SU-DHL-6 (cell line): ENCODE results near the gene RBM6.
"Not testable (repeated sequence)": the region's sequence is repeated elsewhere in the genome, so short reads cannot be mapped to it uniquely, and the experiment has no call there.

Experiments used
- H2AFZ ChIP-seq: fragments of 200-600 bp; sonication (generic); 2 replicates; pipeline ENCODE4 v1.6.1; 2014; ENCODE audit warnings: low read depth, mild to moderate bottlenecking, moderate library complexity, mixed read lengths, antibody characterized with exemption, low read length; ENCODE audit not compliant: severe bottlenecking
- H3F3A ChIP-seq: fragments of 200-600 bp; shearing (Covaris generic); 2 replicates; pipeline ENCODE4 v1.6.0; 2016; ENCODE audit warnings: antibody characterized with exemption, mild to moderate bottlenecking; ENCODE audit not compliant: insufficient read depth
- H3K27ac ChIP-seq: fragments of 200-600 bp; sonication (generic); 2 replicates; pipeline ENCODE4 v1.5.1; 2016; ENCODE audit warnings: low read depth, mild to moderate bottlenecking, low read length, moderate library complexity, mixed read lengths
- H3K27me3 ChIP-seq: fragments of 200-600 bp; sonication (generic), shearing (Covaris generic); 2 replicates; pipeline ENCODE4 v1.6.0; 2014; ENCODE audit warnings: mild to moderate bottlenecking, low read length
- H3K36me3 ChIP-seq: fragments of 200-600 bp; sonication (generic); 2 replicates; pipeline ENCODE4 v1.6.1; 2014; ENCODE audit warnings: mild to moderate bottlenecking, low read length, mixed read lengths
- H3K4me2 ChIP-seq: fragments of 300-600, 200-600 bp; shearing (Covaris generic), sonication (generic); 2 replicates; pipeline ENCODE4 v1.6.0; 2014; ENCODE audit warnings: low read length, low read depth, mild to moderate bottlenecking; ENCODE audit not compliant: poor library complexity, severe bottlenecking
- H3K4me3 ChIP-seq: fragments of 200-600 bp; sonication (generic); 2 replicates; pipeline ENCODE4 v1.5.1; 2014; ENCODE audit warnings: antibody characterized with exemption, low read length, mild to moderate bottlenecking, mixed read lengths; ENCODE audit not compliant: insufficient read depth, poor library complexity, severe bottlenecking
- H3K79me2 ChIP-seq: fragments of 200-600 bp; sonication (generic); 2 replicates; pipeline ENCODE4 v1.6.1; 2014; ENCODE audit warnings: mild to moderate bottlenecking, low read length, moderate library complexity; ENCODE audit not compliant: insufficient read depth
- H3K9ac ChIP-seq: fragments of 200-600 bp; sonication (generic); 2 replicates; pipeline ENCODE4 v1.7.0; 2014; ENCODE audit warnings: mild to moderate bottlenecking, low read length
- H3K9me2 ChIP-seq: fragments of 200-600 bp; sonication (generic); replicated peaks from 2 replicates; pipeline ENCODE4 v1.6.1; 2014; ENCODE audit warnings: low read length; ENCODE audit not compliant: insufficient read depth
- H3K9me3 ChIP-seq: fragments of 200-600 bp; sonication (generic); 2 replicates; pipeline ENCODE4 v1.6.1; 2014; ENCODE audit warnings: low read length, mixed read lengths; ENCODE audit not compliant: insufficient read depth
- H4K20me1 ChIP-seq: fragments of 200-600 bp; sonication (generic); 2 replicates; pipeline ENCODE4 v1.6.1; 2014; ENCODE audit warnings: low read depth, mild to moderate bottlenecking, antibody characterized with exemption, low read length, moderate library complexity, mixed read lengths
- EZH2phosphoT487 ChIP-seq: fragments of 200-600 bp; sonication (generic), shearing (Covaris generic); conservative IDR thresholded peaks from 2 replicates; pipeline ENCODE4 v1.6.1; 2018; ENCODE audit warnings: mild to moderate bottlenecking, antibody characterized with exemption, low read length, moderate library complexity, mixed read lengths
- TF ChIP-seq, protein P1 (sequence below): fragments of 200-600 bp; sonication (generic); IDR thresholded peaks from one replicate; pipeline ENCODE4 v1.5.1; 2017; ENCODE audit warnings: antibody characterized with exemption, mild to moderate bottlenecking, low read length, moderate library complexity; ENCODE audit not compliant: insufficient read depth, poor library complexity, severe bottlenecking

Gene RBM6

DNA sequence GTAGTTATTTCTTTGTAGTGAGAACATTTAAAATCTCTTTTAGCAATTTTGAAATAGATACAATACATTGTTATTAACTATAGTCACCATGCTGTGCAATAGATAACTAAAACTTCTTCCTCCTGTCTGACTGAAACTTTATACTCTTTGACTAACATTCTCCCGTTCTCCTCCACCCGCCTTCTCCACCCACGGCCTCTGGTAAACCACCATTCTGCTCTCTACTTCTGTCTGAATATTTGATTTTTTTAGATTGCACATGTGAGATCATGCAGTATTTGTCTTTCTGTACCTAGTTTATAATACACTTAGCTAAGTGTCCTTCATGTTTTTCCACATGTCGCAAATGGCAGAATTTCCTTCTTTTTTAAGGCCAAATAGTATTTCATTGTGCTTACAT lies 76.0 kb downstream of the RBM6 start:
- no peaks in the 10 kb centered on the region for H4K20me1 ChIP-seq
- TF ChIP-seq, protein P1, sequence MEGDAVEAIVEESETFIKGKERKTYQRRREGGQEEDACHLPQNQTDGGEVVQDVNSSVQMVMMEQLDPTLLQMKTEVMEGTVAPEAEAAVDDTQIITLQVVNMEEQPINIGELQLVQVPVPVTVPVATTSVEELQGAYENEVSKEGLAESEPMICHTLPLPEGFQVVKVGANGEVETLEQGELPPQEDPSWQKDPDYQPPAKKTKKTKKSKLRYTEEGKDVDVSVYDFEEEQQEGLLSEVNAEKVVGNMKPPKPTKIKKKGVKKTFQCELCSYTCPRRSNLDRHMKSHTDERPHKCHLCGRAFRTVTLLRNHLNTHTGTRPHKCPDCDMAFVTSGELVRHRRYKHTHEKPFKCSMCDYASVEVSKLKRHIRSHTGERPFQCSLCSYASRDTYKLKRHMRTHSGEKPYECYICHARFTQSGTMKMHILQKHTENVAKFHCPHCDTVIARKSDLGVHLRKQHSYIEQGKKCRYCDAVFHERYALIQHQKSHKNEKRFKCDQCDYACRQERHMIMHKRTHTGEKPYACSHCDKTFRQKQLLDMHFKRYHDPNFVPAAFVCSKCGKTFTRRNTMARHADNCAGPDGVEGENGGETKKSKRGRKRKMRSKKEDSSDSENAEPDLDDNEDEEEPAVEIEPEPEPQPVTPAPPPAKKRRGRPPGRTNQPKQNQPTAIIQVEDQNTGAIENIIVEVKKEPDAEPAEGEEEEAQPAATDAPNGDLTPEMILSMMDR = no peak
- TF ChIP-seq EZH2phosphoT487 = no peak

DNA sequence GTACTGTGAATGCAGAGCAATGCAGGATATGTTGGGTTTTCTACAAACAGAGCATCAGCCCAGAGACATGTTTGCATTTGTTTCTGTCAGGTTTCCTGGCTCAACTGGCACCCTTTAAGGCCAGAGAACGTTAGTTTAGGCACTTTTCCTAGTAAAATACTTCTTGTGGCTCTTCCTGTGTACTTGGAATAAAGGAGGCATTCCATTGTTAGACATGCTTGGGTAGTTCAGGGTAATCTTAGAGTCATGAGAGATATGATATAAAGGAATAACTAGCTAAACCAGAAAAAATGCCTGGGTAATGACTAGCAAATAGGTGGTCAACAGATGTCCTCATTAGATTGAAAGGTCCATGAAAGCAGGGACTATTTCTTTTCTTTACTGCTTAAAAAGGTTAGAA lies 88.4 kb downstream of the RBM6 start:
- TF ChIP-seq, protein P1 = no peak
- TF ChIP-seq EZH2phosphoT487 = no peak
- Histone ChIP-seq H3K4me3 (no peak overlapping the region), H3K79me2 (peaks cover 18% of the 10 kb centered on the region; the same call in 1 of the 2 replicates), H3K4me2 (no peak overlapping the region), H3K27me3 (no peaks in the 10 kb centered on the region), H3K27ac (no peak overlapping the region), H2AFZ (no peak overlapping the region), H3K36me3 (0 out of 2 replicates have a peak, but pooled peaks cover 12% of the 10 kb centered on the region), H3F3A (no peaks in the 10 kb centered on the region), H4K20me1 (no peaks in the 10 kb centered on the region), H3K9ac (no peak overlapping the region), H3K9me3 (no peaks in the 10 kb centered on the region), H3K9me2 (no peaks in the 10 kb centered on the region)

More for the DNA sequence above, 76.0 kb downstream of the RBM6 start:
- Histone ChIP-seq H3K36me3 (peaks cover 1% of the 10 kb centered on the region; the same call in 1 of the 2 replicates), H3K9ac (no peak overlapping the region), H3F3A (no peaks in the 10 kb centered on the region; the same call in 1 of the 2 replicates), H3K4me3 (no peak overlapping the region), H3K9me2 (no peaks in the 10 kb centered on the region), H3K27ac (no peak overlapping the region), H3K79me2 (peaks cover 29% of the 10 kb centered on the region), H3K4me2 (no peak overlapping the region), H3K9me3 (no peaks in the 10 kb centered on the region), H3K27me3 (no peaks in the 10 kb centered on the region), H2AFZ (no peak overlapping the region)

- H3K9me3 ChIP-seq, H3K36me3 ChIP-seq, H3K27ac ChIP-seq, H4K20me1 ChIP-seq, H3K4me3 ChIP-seq, H3F3A ChIP-seq, H3K9ac ChIP-seq, H2AFZ ChIP-seq, H3K4me2 ChIP-seq, H3K27me3 ChIP-seq, H3K9me2 ChIP-seq: not testable (repeated sequence)
- H3K79me2 ChIP-seq = peaks cover 13% of the 10 kb centered on the region; the same call in 1 of the 2 replicates
Observed at GRCh38 chr3:50031201-50031600, 91.3 kb downstream of the RBM6 start.

GRCh38 chr3:50044976-50045375 lies 105.0 kb downstream of the RBM6 start:
- no peak for TF ChIP-seq EZH2phosphoT487
- TF ChIP-seq, protein P1 = no peak
- Histone ChIP-seq H3K79me2 (no peaks in the 10 kb centered on the region), H3K27ac (no peak overlapping the region), H3K36me3 (peaks cover 9% of the 10 kb centered on the region), H3K9me3 (no peaks in the 10 kb centered on the region), H2AFZ (no peak overlapping the region), H3K9ac (no peak overlapping the region), H4K20me1 (no peaks in the 10 kb centered on the region), H3K9me2 (no peaks in the 10 kb centered on the region), H3K4me3 (no peak overlapping the region), H3K4me2 (no peak overlapping the region), H3K27me3 (no peaks in the 10 kb centered on the region), H3F3A (no peaks in the 10 kb centered on the region)
